Right hindlimb (tissue), 1 donor: ENCODE results near the gene CLBA1.
A peak's percentile ranks its signal among the peaks of the same experiment; 100 is the strongest.

Experiments used
- DNase-seq: peaks from one replicate; pipeline ENCODE4 v3.0.0-alpha.2; 2018

CLBA1 gene

GRCh38 chr14:104980611-104981531, 4.7 kb upstream of the CLBA1 start:
- peak; percentile 27 for DNase-seq

GRCh38 chr14:104981699-104982541, 3.7 kb upstream of the CLBA1 start:
- peak; percentile 82 for DNase-seq

DNA sequence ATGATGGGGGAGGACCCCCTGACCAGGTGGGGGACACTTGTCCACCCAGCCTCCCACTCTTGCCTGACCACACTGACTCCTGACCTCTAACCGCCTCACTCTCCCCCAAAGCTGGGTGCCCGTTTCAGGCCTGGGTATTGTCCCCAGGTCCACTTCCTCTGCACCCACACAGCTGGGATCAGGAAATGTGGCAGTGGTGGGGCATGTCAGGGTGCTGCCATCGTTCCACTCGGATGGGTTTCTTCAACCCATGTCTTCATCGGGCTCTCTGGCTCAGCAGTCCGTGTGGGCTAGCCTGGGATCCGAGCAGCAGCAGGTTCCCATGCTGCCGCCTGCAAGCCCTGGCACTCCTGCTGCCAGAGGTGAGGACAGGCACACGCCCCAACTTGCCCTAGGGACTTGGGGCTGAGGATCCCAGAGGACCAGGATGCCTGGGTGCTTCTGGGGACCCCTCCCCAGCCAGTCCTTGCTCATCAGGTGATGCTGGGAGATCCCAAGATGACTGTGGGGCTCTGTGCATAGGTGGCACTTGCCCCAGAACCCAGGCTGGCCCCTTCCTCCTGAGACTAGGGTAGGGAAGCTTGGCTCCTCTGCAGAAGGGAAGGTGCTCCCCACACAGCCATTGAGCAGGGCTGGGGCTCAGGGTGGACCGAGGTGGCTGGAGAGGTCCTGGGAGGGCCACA, 2.9 kb upstream of the CLBA1 start:
- DNase-seq = no peak

- DNase-seq = no peak
These were observed 2.3 kb upstream of the CLBA1 start for GRCh38 chr14:104983231-104983721.

DNA sequence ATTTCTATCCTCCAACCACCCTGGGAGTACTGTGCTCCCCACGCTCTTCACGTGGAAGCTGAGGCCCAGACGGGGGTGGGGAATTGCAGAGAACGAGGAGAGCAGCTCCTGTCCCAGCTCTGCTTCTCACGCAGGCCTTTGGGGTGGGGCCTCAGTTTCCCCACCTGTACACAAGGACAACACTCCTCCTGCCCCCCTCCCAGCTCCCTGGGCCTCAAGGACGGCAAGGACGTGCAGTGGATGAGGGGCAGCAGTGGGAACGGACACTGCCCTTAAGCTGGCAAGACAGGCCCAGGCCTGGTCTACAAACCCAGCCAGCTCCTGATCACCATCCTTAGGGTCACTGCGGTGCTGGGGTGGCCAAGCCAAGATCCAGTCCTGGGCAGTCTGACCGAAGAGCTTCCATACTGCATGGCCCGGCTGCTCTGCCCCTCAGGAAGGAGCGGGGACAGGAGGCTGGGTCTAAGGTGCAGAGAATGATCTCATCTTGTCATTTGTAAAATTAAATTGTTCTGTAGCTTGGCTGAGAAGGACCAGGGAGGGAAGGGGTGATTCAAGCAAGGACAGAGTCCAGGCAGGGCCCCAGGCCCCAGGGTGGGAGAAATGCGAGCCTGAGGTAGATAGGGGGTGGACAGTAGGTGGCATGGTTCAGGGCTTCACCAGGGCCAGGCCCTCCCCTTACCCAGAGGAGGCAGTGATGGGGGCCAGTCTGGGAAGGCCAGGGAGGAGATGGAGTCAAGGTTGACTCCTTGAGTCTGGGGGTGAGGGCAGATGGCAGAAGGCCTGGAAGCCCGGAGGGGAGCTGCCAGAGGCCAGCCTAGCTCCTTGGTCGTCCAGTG, 1.3 kb upstream of the CLBA1 start:
- DNase-seq = peak; percentile 18

GRCh38 chr14:104986487-104987164, 1.0 kb downstream of the CLBA1 start:
- peak; percentile 21 for DNase-seq

GRCh38 chr14:104989236-104989950, 3.8 kb downstream of the CLBA1 start:
- peak; percentile 24 for DNase-seq

DNA sequence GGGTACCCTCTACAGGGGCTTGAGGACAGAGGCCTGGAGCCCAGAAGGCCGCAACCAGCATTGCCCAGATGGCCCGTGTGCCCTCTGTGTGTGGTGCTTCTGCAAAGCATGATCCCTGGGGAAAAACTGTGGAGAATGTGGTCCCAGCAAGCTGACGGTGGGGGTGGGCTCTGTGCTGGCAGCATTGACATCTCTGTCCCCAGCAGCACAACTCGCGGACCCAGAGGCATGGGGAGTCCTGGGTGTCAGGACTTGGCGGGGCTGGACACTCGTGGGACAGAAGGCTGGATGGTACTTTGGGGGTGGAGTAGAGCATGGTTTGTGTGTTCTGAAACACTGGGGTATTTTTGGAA, 4.3 kb downstream of the CLBA1 start:
- no peak for DNase-seq

DNA sequence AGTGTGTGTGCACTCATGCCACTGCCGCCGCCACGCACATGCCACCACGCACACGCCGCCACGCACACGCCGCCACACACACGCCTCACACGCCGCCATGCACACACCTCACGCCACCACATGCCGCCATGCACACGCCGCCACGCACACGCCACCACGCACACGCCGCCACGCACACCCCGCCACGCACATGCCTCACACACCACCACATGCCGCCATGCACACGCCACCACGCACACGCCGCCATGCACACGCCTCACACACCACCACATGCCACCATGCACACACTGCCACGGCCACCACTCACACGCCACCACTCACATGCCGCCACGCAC, 6.3 kb downstream of the CLBA1 start:
- no peak for DNase-seq

GRCh38 chr14:104992501-104992900, 6.9 kb downstream of the CLBA1 start:
- DNase-seq = no peak

GRCh38 chr14:104993306-104993705, 7.7 kb downstream of the CLBA1 start:
- DNase-seq = peak; percentile 35

GRCh38 chr14:104993808-104994591, 8.4 kb downstream of the CLBA1 start:
- peak; percentile 74 for DNase-seq

DNA sequence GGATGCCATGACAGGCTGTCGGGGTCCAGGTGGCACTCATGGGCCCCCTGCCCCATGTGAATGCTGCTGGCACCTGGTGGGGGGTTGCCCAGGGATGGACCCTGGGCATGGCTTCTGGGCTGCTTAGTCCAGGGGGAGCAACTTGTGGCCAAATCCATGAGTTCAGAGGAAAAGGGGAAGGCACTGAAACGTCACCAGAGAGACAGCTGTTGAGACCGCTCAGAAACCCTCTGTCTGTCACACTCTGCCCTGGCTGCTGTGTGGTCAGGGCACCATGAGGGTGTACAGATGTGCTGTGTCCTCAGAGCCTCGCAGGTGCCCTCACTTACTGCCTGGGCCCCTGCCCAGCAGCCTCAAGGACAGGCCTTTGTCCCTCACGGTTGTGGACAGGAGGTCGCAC, 9.4 kb downstream of the CLBA1 start:
- peak; percentile 35 for DNase-seq

DNA sequence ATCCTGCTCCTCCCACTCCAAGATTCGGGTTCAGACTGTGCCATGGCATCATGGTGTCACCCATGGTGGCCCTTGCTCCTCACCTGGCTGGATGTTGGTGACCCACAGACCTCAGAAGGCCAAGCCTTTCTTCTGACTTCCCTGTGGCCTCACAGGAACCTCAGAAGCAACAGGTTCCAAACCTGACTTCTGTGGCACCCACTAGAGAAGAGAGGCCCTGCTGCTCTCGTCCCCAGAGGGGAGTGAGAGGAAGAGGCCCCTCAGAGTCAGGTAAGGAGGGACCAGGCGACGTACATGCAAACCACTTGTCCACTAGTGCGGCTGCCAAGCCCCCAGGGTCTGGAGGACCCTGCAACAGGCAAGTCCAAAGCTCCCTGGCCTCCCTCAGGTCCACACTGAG, 10.4 kb downstream of the CLBA1 start:
- DNase-seq = no peak

DNA sequence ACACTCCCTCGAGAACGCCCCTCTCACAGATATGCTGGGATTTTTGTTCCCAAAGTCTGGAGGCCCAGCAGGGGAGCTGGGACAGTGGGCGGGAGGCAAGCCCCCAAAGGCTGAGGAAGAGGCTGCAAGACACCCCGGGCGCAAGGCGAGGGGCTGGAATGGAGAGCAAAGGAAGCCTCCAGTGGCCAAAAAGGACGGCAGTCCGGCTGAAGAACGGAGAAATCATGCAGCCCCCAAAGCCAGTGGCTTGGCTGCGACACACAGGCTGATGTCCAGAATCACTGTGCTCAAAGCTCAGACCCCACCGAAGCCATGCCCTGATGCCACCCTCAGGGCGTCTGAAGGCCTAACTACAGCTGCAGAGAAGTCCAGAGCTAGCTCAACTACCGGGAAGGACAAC, 10.9 kb downstream of the CLBA1 start:
- DNase-seq = no peak

- DNase-seq = peak; percentile 11
These were observed 13.2 kb downstream of the CLBA1 start for GRCh38 chr14:104998801-104999200.

- no peak for DNase-seq
These were observed 13.8 kb downstream of the CLBA1 start for GRCh38 chr14:104999361-104999760.

DNA sequence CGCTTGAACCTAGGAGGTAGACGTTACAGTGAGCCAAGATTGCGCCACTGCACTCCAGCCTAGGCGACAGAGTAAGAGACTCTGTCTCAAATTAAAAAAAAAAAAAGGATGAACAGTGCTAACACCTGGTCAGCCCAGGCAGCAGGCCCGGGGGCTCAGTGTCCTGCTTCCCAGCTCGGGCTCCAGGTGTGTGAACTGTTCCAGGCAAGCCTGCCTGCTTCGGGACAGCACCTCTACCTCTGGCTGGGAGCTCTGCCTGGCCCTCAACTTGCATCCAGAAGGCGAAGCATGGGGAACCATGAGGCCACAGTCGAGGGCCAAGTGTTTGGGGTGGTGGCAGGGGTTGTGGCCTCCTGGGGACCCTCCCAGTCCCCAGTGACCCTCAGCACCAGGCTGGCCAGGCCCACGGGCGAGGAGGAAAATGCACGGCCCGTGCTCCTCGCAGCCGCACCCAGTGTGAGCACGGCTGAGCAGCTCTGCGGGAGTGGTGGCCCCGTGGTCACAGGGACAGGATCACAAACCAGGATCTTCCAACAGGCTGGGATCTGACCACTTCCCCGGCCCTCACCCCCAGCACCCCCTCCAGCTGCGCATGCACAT, 19.8 kb downstream of the CLBA1 start:
- no peak for DNase-seq

DNA sequence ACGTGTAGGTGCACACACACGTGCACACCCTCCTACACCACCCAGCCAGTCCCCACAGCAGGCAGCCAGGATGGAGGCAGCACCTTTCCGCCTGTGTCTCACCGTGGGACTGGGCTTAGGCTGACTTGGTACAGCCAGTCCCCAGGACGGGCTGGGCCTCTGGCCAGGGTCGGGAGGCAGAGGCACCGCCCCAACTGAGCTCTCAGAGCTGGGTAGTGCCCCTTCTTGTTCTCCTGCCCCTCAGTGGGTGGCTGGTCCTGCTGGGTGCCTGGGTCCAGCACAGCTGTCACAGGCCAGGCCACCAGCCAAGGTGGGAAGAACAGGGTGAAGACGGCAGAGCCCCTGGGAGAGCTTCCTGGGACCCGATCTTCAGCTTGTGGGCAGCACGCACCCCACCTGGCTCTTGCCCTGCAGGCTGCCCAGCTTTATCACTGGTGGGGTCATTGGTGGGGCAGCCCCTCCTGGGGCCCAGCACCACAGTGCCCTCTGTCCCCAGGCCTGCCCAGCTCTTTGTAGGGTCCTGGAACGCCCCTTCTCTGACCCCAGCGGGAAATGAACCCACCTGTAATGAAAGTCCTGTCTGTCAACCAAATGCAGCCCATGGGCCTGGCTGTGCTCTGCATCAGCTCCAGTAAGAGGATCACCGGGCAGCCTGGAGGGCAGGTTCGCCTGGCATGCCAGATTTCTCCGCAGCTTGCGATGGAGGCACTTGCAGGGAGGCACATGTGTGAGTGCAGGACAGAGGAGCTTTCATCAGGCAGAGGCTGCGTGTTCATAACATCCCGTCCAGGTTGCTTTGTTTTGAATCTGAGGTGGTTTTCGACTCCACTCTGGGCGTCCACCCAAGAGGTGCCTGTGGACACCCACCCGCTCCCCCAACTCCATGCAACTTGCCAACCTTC, 20.6 kb downstream of the CLBA1 start:
- no peak for DNase-seq
